Stimulated activated CD8-positive, alpha-beta memory T cell treated with anti-CD3 and anti-CD28 coated beads, Interleukin-4, amount 100 ng/mL, for 1 hour (primary cell): ENCODE measurements around the gene SUPV3L1.

Experiments
- DNase-seq, 2 donors: peaks; one replicate each; pipeline ENCODE4 v3.0.0-alpha.2; 2020; ENCODE audit warnings: low read depth in 2 of 2, low spot score in 1 of 2

The SUPV3L1 gene

GRCh38 chr10:69254877-69255276 lies 74.8 kb downstream of the SUPV3L1 start:
- DNase-seq, result no peak
